Calu3 (cell line): ENCODE results near the gene CAPN15. TPM values are rescaled to one million over a fixed set of nuclear protein-coding genes. Genes with fewer than 3 reads are reported as not detected.
"Not testable (repeated sequence)": the region's sequence is repeated elsewhere in the genome, so short reads cannot be mapped to it uniquely, and the experiment has no call there.

Experiments
- BruUV-seq: library from RNA; stranded (reverse); fragments of 400-500 nt; replicated peaks from 2 replicates; lab custom pipeline; 2021; lab: Mats Ljungman, UMichigan
- CTCF ChIA-PET: fragments of 300-600 bp; sonication (Branson Sonifier 250); formaldehyde crosslinking; loops from one replicate; lab custom pipeline; 2022; ENCODE audit warnings: antibody characterized with exemption; lab: Charles Lee
- DNase-seq: peaks from one replicate; pipeline ENCODE4 v3.0.0; 2022
- H3K27ac Mint-ChIP-seq: one replicate; pipeline ENCODE4 v1.8.0; 2022; ENCODE audit warnings: mixed read lengths; ENCODE audit not compliant: unreplicated experiment
- H3K27me3 Mint-ChIP-seq: one replicate; pipeline ENCODE4 v1.8.0; 2022; ENCODE audit warnings: mixed read lengths; ENCODE audit not compliant: unreplicated experiment
- H3K36me3 Mint-ChIP-seq: one replicate; pipeline ENCODE4 v1.8.0; 2022; ENCODE audit warnings: mild to moderate bottlenecking, moderate library complexity, mixed read lengths; ENCODE audit not compliant: insufficient read depth, unreplicated experiment
- H3K4me1 Mint-ChIP-seq: one replicate; pipeline ENCODE4 v1.8.0; 2022; ENCODE audit warnings: mild to moderate bottlenecking, low read depth, mixed read lengths; ENCODE audit not compliant: unreplicated experiment
- H3K4me3 Mint-ChIP-seq: one replicate; pipeline ENCODE4 v1.8.0; 2022; ENCODE audit warnings: mild to moderate bottlenecking, low read depth, moderate library complexity, mixed read lengths; ENCODE audit not compliant: unreplicated experiment
- H3K9me3 Mint-ChIP-seq: one replicate; pipeline ENCODE4 v1.8.0; 2022; ENCODE audit warnings: low read depth, mixed read lengths; ENCODE audit not compliant: unreplicated experiment
- intact Hi-C: fragments of 100-400 bp; cut with micrococcal nuclease; formaldehyde crosslinking; loops from one replicate; pipeline ENCODE4 v1.10.0; 2022; ENCODE audit not compliant: unreplicated experiment
- total RNA-seq: library from RNA; stranded (reverse); gene quantifications from 2 replicates; pipeline ENCODE4 v1.2.3, GENCODE V29; 2022
- TF ChIP-seq, protein P1 (sequence below): fragments of 200-600 bp; IDR thresholded peaks from one replicate; pipeline ENCODE4 v1.8.0; 2022; ENCODE audit warnings: antibody characterized with exemption; ENCODE audit not compliant: unreplicated experiment

CAPN15 gene
- total RNA-seq, 1 experiment from 2014 or later = 108 TPM

GRCh38 chr16:489606-490005 lies 37.9 kb upstream of the CAPN15 start:
- intact Hi-C loops = no loop called here

DNA sequence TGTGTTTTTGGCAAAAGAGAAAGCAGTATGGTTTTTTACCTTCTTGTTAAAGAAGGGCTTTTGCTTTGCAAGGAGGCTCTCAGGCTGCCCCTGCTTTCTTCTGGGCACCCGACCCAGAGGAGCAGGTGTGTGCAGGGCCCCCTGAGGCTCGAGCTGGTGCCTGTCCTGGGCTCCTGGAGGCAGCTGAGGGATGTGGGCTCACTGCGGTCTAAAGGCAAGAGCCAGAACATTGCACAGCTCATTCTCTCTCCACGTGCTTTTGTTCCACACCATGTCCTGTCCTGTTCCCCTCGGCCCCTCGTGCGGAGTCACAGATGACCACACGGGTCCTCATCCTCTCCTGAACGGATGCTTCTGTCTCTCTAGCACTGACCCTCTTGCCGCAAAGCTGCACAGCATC lies 36.7 kb upstream of the CAPN15 start:
- DNase-seq = no peak
- Mint-ChIP-seq H3K4me3 (no peak overlapping the region), H3K27ac (no peak overlapping the region), H3K27me3 (no peaks in the 10 kb centered on the region), H3K4me1 (no peaks in the 10 kb centered on the region), H3K36me3 (peaks cover 5% of the 10 kb centered on the region), H3K9me3 (no peaks in the 10 kb centered on the region)
- TF ChIP-seq, protein P1, sequence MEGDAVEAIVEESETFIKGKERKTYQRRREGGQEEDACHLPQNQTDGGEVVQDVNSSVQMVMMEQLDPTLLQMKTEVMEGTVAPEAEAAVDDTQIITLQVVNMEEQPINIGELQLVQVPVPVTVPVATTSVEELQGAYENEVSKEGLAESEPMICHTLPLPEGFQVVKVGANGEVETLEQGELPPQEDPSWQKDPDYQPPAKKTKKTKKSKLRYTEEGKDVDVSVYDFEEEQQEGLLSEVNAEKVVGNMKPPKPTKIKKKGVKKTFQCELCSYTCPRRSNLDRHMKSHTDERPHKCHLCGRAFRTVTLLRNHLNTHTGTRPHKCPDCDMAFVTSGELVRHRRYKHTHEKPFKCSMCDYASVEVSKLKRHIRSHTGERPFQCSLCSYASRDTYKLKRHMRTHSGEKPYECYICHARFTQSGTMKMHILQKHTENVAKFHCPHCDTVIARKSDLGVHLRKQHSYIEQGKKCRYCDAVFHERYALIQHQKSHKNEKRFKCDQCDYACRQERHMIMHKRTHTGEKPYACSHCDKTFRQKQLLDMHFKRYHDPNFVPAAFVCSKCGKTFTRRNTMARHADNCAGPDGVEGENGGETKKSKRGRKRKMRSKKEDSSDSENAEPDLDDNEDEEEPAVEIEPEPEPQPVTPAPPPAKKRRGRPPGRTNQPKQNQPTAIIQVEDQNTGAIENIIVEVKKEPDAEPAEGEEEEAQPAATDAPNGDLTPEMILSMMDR = no peak
- CTCF ChIA-PET = no interaction called here
- intact Hi-C loops = no loop called here
- no TSS peak for BruUV-seq

More at GRCh38 chr16:489606-490005, 37.9 kb upstream of the CAPN15 start:
- CTCF ChIA-PET = no interaction called here
- TF ChIP-seq, protein P1 = no peak
- Mint-ChIP-seq H3K4me3 (no peak overlapping the region), H3K9me3 (no peaks in the 10 kb centered on the region), H3K4me1 (no peaks in the 10 kb centered on the region), H3K36me3 (peaks cover 5% of the 10 kb centered on the region), H3K27me3 (no peaks in the 10 kb centered on the region), H3K27ac (no peak overlapping the region)
- DNase-seq = no peak
- no TSS peak for BruUV-seq

- Mint-ChIP-seq H3K27me3 (no peaks in the 10 kb centered on the region), H3K36me3 (peaks cover 5% of the 10 kb centered on the region), H3K4me1 (no peaks in the 10 kb centered on the region), H3K27ac (no peak overlapping the region), H3K4me3 (no peak overlapping the region), H3K9me3 (no peaks in the 10 kb centered on the region)
- CTCF ChIA-PET = no interaction called here
- no peak for DNase-seq
- TF ChIP-seq, protein P1 = no peak
- BruUV-seq = no TSS peak
- intact Hi-C loops = no loop called here
These were observed 36.1 kb upstream of the CAPN15 start for GRCh38 chr16:491220-491919.

- BruUV-seq = no TSS peak
- intact Hi-C loops = no loop called here
- H3K4me1 Mint-ChIP-seq = no peaks in the 10 kb centered on the region
- TF ChIP-seq, protein P1 = no peak
- no peak overlapping the region for H3K27ac Mint-ChIP-seq
- no peak for DNase-seq
- no peak overlapping the region for H3K4me3 Mint-ChIP-seq
- no peaks in the 10 kb centered on the region for H3K9me3 Mint-ChIP-seq
- H3K27me3 Mint-ChIP-seq = no peaks in the 10 kb centered on the region
- H3K36me3 Mint-ChIP-seq = peaks cover 5% of the 10 kb centered on the region
- CTCF ChIA-PET = no interaction called here
These were observed 35.2 kb upstream of the CAPN15 start for GRCh38 chr16:492211-492875.

- BruUV-seq, CTCF ChIA-PET, H3K36me3 Mint-ChIP-seq, H3K9me3 Mint-ChIP-seq, DNase-seq, H3K27me3 Mint-ChIP-seq, intact Hi-C loops, H3K4me1 Mint-ChIP-seq, H3K4me3 Mint-ChIP-seq, H3K27ac Mint-ChIP-seq: not testable (repeated sequence)
These were observed 32.8 kb upstream of the CAPN15 start for GRCh38 chr16:494676-495075.
